HCT116 (cell line): ENCODE results near the gene CASKIN2. TPM values are rescaled to one million over a fixed set of nuclear protein-coding genes. Genes with fewer than 3 reads are reported as not detected.

Source experiments
- ATAC-seq: fragments of 200-7000 bp; cut with Tn5 transposase; 2 replicates; pipeline ENCODE4 v1.9.1; 2020; ENCODE audit warnings: mild to moderate bottlenecking, moderate library complexity
- BruUV-seq: library from RNA; stranded (reverse); fragments of 400-500 nt; replicated peaks from 2 replicates; lab custom pipeline; 2021; lab: Mats Ljungman, UMichigan
- CTCF ChIA-PET: fragments of 300-600 bp; sonication (Branson Sonifier 250); formaldehyde crosslinking; loops from one replicate; lab custom pipeline; 2021; ENCODE audit warnings: antibody characterized with exemption; lab: Charles Lee
- POLR2A ChIA-PET: fragments of 300-600, 350-600 bp; sonication (Branson Sonifier 250); formaldehyde crosslinking; loops from one replicate; lab custom pipeline; 2021; ENCODE audit warnings: antibody characterized with exemption; lab: Charles Lee
- RAD21 ChIA-PET, 2 experiments: fragments of 300-600 bp; sonication (Branson Sonifier 250); formaldehyde crosslinking; loops; one replicate each; lab custom pipeline; 2023; ENCODE audit warnings: low total read pairs in 2 of 2; ENCODE audit not compliant: uncharacterized antibody in 2 of 2, unreplicated experiment in 2 of 2, low non-redundant PET in 1 of 2; lab: Charles Lee
- DNase-seq: peaks from one replicate; pipeline ENCODE4 v3.0.0-alpha.2; 2010; ENCODE audit warnings: low read depth, low spot score
- H2AFZ ChIP-seq: fragments of 200-600 bp; shearing (Covaris generic), sonication (generic); 2 replicates; pipeline ENCODE4 v1.6.1; 2017; ENCODE audit warnings: low read depth, mixed run types, mixed read lengths, antibody characterized with exemption, low read length; ENCODE audit not compliant: poor library complexity, severe bottlenecking
- H3K27ac ChIP-seq: 2 replicates; pipeline ENCODE4 v1.5.1; 2012; ENCODE audit warnings: low read depth, low read length
- H3K27me3 ChIP-seq: fragments of 200-600 bp; sonication (generic); 2 replicates; pipeline ENCODE4 v1.6.1; 2016; ENCODE audit warnings: mixed run types, low read length, mixed read lengths; ENCODE audit not compliant: insufficient read depth
- H3K36me3 ChIP-seq, 2 experiments: fragments of 200-500 bp in 1 of 2; fragments of 200-600 bp in 1 of 2; sonication (Bioruptor generic) in 1 of 2; sonication (generic) in 1 of 2; 2 replicates each; pipeline versions ENCODE4 v1.5.1 to v1.6.1; 2014 to 2016; ENCODE audit warnings: low read length in 2 of 2, inconsistent platforms in 1 of 2, mixed read lengths in 1 of 2, mixed run types in 1 of 2; ENCODE audit not compliant: insufficient read depth in 2 of 2, control insufficient read depth in 1 of 2
- H3K4me1 ChIP-seq, 2 experiments: fragments of 200-600 bp in 1 of 2; sonication (generic) in 1 of 2; 2 replicates each; pipeline versions ENCODE4 v1.5.1 to v1.6.1; 2012 to 2017; ENCODE audit warnings: low read length in 2 of 2, inconsistent platforms in 1 of 2, mild to moderate bottlenecking in 1 of 2, mixed read lengths in 1 of 2, mixed run types in 1 of 2, moderate library complexity in 1 of 2; ENCODE audit not compliant: insufficient read depth in 2 of 2, control insufficient read depth in 1 of 2
- H3K4me2 ChIP-seq: fragments of 200-600 bp; sonication (generic); 2 replicates; pipeline ENCODE4 v1.6.1; 2017; ENCODE audit warnings: mixed run types, low read length, mixed read lengths
- H3K4me3 ChIP-seq, 2 experiments: fragments of 200-600 bp in 1 of 2; sonication (generic) in 1 of 2; replicated peaks in 1 of 2; 2 replicates each; pipeline ENCODE4 v1.5.1; 2011 to 2016; ENCODE audit warnings: low read length in 2 of 2, control low read depth in 1 of 2, low read depth in 1 of 2, mild to moderate bottlenecking in 1 of 2, mixed read lengths in 1 of 2, mixed run types in 1 of 2
- H3K79me2 ChIP-seq: fragments of 200-600 bp; sonication (generic); 2 replicates; pipeline ENCODE4 v1.6.1; 2017; ENCODE audit warnings: mild to moderate bottlenecking, mixed run types, low read length, moderate library complexity, mixed read lengths; ENCODE audit not compliant: insufficient read depth
- H3K9ac ChIP-seq: fragments of 200-600 bp; sonication (generic); 2 replicates; pipeline ENCODE4 v1.6.1; 2016; ENCODE audit warnings: low read length, mixed read lengths
- H3K9me2 ChIP-seq: fragments of 200-600 bp; sonication (generic), shearing (Covaris generic); 2 replicates; pipeline ENCODE4 v1.6.1; 2017; ENCODE audit warnings: mixed run types, mild to moderate bottlenecking, moderate library complexity; ENCODE audit not compliant: insufficient read depth
- H3K9me3 ChIP-seq, 2 experiments: fragments of 200-500 bp in 1 of 2; fragments of 200-600 bp in 1 of 2; sonication (Bioruptor generic) in 1 of 2; sonication (generic) in 1 of 2; 2 replicates each; pipeline ENCODE4 v1.6.1; 2014 to 2017; ENCODE audit warnings: low read length in 2 of 2, mixed read lengths in 2 of 2, inconsistent platforms in 1 of 2, low read depth in 1 of 2, mild to moderate bottlenecking in 1 of 2, mixed run types in 1 of 2, moderate library complexity in 1 of 2; ENCODE audit not compliant: control insufficient read depth in 1 of 2, insufficient read depth in 1 of 2
- H4K20me1 ChIP-seq: fragments of 200-600 bp; sonication (generic), shearing (Covaris generic); 2 replicates; pipeline ENCODE4 v1.6.1; 2017; ENCODE audit warnings: mixed run types, mild to moderate bottlenecking, moderate library complexity; ENCODE audit not compliant: insufficient read depth
- CEBPB ChIP-seq: IDR thresholded peaks from 2 replicates; pipeline ENCODE4 v1.6.1; 2012; ENCODE audit warnings: low read depth
- CTCF ChIP-seq, 3 experiments: fragments of 200-600 bp in 1 of 3; sonication (generic) in 1 of 3; IDR thresholded peaks in 2 of 3; conservative IDR thresholded peaks in 1 of 3; 2 replicates each; pipeline ENCODE4 v1.5.1; 2012 to 2017; ENCODE audit warnings: low read depth in 2 of 3, low read length in 2 of 3, antibody characterized with exemption in 1 of 3, borderline replicate concordance in 1 of 3, control low read depth in 1 of 3, mild to moderate bottlenecking in 1 of 3, mixed read lengths in 1 of 3, mixed run types in 1 of 3, moderate library complexity in 1 of 3; ENCODE audit not compliant: insufficient read depth in 1 of 3
- ELF1 ChIP-seq: IDR thresholded peaks from 2 replicates; pipeline ENCODE4 v1.6.1; 2012; ENCODE audit warnings: low read depth, borderline replicate concordance
- EZH2phosphoT487 ChIP-seq: fragments of 200-600 bp; IDR thresholded peaks from 2 replicates; pipeline ENCODE4 v1.6.1; 2018; ENCODE audit warnings: antibody characterized with exemption, borderline replicate concordance
- FOSL1 ChIP-seq: IDR thresholded peaks from 2 replicates; pipeline ENCODE4 v1.6.1; 2012; ENCODE audit warnings: low read depth
- JUND ChIP-seq: IDR thresholded peaks from 2 replicates; pipeline ENCODE4 v1.6.1; 2012
- MAX ChIP-seq: IDR thresholded peaks from 2 replicates; pipeline ENCODE4 v1.6.1; 2012
- POLR2A ChIP-seq: IDR thresholded peaks from 2 replicates; pipeline ENCODE4 v1.7.0; 2011; ENCODE audit warnings: borderline replicate concordance; ENCODE audit not compliant: insufficient read depth, insufficient read length; ENCODE audit errors: extremely low read depth
- RAD21 ChIP-seq: IDR thresholded peaks from 2 replicates; pipeline ENCODE4 v1.6.1; 2012; ENCODE audit warnings: low read depth, mild to moderate bottlenecking
- SIN3A ChIP-seq: IDR thresholded peaks from 2 replicates; pipeline ENCODE4 v1.6.1; 2012; ENCODE audit warnings: low read depth
- TCF7L2 ChIP-seq: IDR thresholded peaks from 2 replicates; pipeline ENCODE4 v1.7.0; 2011; ENCODE audit warnings: borderline replicate concordance, inconsistent platforms; ENCODE audit not compliant: insufficient read depth, insufficient read length; ENCODE audit errors: extremely low read depth
- YY1 ChIP-seq: IDR thresholded peaks from 2 replicates; pipeline ENCODE4 v1.6.1; 2011; ENCODE audit warnings: low read length, low read depth, moderate library complexity, mild to moderate bottlenecking; ENCODE audit not compliant: insufficient replicate concordance; ENCODE audit errors: extremely low read depth
- ZFX ChIP-seq: fragments of 450-650 bp; IDR thresholded peaks from 2 replicates; pipeline ENCODE4 v1.6.1; 2017
- intact Hi-C: fragments of 100-400 bp; cut with micrococcal nuclease; formaldehyde crosslinking; loops from 2 replicates; pipeline ENCODE4 v1.10.0; 2022
- total RNA-seq: library from RNA; stranded (reverse); gene quantifications from one replicate; pipeline ENCODE4 v1.2.1, GENCODE V29; 2021; ENCODE audit not compliant: unreplicated experiment
- TF ChIP-seq, protein P1 (sequence below): IDR thresholded peaks from 2 replicates; pipeline ENCODE4 v1.6.1; 2011; ENCODE audit warnings: mild to moderate bottlenecking, low read length, moderate library complexity; ENCODE audit not compliant: insufficient replicate concordance; ENCODE audit errors: extremely low read depth
- TF ChIP-seq, protein P2 (sequence below): IDR thresholded peaks from 2 replicates; pipeline ENCODE4 v1.6.1; 2012
- TF ChIP-seq, protein P3 (sequence below): IDR thresholded peaks from 2 replicates; pipeline ENCODE4 v1.6.1; 2012; ENCODE audit warnings: low read depth

Gene CASKIN2
- total RNA-seq, 1 experiment from 2014 or later: 38.4 TPM

DNA sequence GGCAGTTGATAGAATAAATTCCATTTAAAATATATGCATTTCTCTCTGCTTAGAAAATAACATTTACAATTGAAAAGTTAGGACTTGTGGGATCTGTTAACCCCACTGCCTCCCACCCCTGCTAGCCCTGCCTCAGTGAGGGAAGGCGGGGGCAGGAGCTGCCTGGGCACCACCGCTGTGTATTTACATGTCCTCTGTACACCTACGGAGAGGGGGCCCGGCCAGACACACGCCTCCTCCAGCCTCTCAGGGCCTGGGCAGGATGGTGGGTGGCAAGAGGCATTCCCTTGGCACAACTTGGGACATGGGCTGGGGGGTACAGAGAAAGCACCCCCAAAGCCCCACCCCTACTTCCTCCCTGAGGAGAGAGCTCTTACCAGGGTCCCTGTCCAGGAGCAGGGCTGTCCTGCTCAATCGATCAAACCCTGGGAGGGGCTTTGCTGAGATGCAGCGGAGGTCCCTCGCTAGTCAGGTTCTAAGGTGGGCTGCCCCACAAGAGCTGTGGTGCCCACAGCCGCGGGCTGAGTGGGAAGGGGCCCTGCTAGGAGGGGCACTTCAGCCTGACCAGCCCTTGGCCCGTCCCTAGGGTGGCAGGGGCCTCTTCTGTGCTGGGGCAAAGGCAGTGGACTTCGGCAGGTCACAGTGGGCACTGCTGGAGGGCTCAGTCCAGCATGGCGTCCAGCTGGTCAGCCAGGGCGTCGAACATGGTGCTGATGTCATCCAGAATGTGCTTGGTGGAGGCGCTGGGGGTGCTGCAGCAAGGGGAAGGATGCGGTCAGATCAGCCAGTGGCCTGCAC, 14.7 kb downstream of the CASKIN2 start:
- CTCF ChIA-PET: no interaction called here
- BruUV-seq: TSS peak; percentile 23

More for the DNA sequence above, 14.7 kb downstream of the CASKIN2 start:
- Histone ChIP-seq H3K27ac (no peak overlapping the region), H3K9me2 (no peaks in the 10 kb centered on the region), H2AFZ (no peak overlapping the region), H3K4me1 (no peaks in the 10 kb centered on the region), H4K20me1 (no peaks in the 10 kb centered on the region), H3K9ac (no peak overlapping the region), H3K9me3 (no peaks in the 10 kb centered on the region), H3K4me3 (no peak overlapping the region), H3K27me3 (no peaks in the 10 kb centered on the region), H3K79me2 (no peaks in the 10 kb centered on the region), H3K36me3 (peaks cover 16 to 17% of the 10 kb centered on the region in 2 experiments; a peak in 3 of 4 replicates), H3K4me2 (no peak overlapping the region)
- RAD21 ChIA-PET: no interaction called here
- no peak for TF ChIP-seq TCF7L2
- TF ChIP-seq MAX: no peak
- TF ChIP-seq, protein P1, sequence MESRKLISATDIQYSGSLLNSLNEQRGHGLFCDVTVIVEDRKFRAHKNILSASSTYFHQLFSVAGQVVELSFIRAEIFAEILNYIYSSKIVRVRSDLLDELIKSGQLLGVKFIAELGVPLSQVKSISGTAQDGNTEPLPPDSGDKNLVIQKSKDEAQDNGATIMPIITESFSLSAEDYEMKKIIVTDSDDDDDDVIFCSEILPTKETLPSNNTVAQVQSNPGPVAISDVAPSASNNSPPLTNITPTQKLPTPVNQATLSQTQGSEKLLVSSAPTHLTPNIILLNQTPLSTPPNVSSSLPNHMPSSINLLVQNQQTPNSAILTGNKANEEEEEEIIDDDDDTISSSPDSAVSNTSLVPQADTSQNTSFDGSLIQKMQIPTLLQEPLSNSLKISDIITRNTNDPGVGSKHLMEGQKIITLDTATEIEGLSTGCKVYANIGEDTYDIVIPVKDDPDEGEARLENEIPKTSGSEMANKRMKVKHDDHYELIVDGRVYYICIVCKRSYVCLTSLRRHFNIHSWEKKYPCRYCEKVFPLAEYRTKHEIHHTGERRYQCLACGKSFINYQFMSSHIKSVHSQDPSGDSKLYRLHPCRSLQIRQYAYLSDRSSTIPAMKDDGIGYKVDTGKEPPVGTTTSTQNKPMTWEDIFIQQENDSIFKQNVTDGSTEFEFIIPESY: no peak
- TF ChIP-seq FOSL1: no peak
- TF ChIP-seq SIN3A: no peak
- TF ChIP-seq CTCF (IDR thresholded peaks at IDR 0.05 in 2 of 3, conservative IDR thresholded peaks at IDR 0.05 in 1 of 3; ENCODE audit: borderline replicate concordance in 1 of 3, insufficient read depth in 1 of 3, low read depth in 2 of 3, low read length in 2 of 3): no peak
- no peak for TF ChIP-seq CEBPB
- TF ChIP-seq, protein P2, sequence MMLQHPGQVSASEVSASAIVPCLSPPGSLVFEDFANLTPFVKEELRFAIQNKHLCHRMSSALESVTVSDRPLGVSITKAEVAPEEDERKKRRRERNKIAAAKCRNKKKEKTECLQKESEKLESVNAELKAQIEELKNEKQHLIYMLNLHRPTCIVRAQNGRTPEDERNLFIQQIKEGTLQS: no peak
- TF ChIP-seq JUND: no peak
- TF ChIP-seq RAD21: no peak
- TF ChIP-seq YY1: no peak
- TF ChIP-seq ZFX: no peak
- no peak for TF ChIP-seq POLR2A
- TF ChIP-seq EZH2phosphoT487: no peak
- no peak for TF ChIP-seq ELF1
- TF ChIP-seq, protein P3, sequence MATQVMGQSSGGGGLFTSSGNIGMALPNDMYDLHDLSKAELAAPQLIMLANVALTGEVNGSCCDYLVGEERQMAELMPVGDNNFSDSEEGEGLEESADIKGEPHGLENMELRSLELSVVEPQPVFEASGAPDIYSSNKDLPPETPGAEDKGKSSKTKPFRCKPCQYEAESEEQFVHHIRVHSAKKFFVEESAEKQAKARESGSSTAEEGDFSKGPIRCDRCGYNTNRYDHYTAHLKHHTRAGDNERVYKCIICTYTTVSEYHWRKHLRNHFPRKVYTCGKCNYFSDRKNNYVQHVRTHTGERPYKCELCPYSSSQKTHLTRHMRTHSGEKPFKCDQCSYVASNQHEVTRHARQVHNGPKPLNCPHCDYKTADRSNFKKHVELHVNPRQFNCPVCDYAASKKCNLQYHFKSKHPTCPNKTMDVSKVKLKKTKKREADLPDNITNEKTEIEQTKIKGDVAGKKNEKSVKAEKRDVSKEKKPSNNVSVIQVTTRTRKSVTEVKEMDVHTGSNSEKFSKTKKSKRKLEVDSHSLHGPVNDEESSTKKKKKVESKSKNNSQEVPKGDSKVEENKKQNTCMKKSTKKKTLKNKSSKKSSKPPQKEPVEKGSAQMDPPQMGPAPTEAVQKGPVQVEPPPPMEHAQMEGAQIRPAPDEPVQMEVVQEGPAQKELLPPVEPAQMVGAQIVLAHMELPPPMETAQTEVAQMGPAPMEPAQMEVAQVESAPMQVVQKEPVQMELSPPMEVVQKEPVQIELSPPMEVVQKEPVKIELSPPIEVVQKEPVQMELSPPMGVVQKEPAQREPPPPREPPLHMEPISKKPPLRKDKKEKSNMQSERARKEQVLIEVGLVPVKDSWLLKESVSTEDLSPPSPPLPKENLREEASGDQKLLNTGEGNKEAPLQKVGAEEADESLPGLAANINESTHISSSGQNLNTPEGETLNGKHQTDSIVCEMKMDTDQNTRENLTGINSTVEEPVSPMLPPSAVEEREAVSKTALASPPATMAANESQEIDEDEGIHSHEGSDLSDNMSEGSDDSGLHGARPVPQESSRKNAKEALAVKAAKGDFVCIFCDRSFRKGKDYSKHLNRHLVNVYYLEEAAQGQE: no peak
- POLR2A ChIA-PET: no interaction called here
- no peak for DNase-seq
- ATAC-seq: no peak
- intact Hi-C loops: no loop called here
